COR-L47 (cell line): ENCODE measurements around the gene BRPF3.
"Not testable (repeated sequence)": the region's sequence is repeated elsewhere in the genome, so short reads cannot be mapped to it uniquely, and the experiment has no call there.

Experiments used
- DNase-seq: peaks from one replicate; lab custom pipeline; 2025; lab: John Stamatoyannopoulos, UW

The BRPF3 gene

GRCh38 chr6:36200998-36201596 lies 4.6 kb downstream of the BRPF3 start:
- DNase-seq = no peak

- DNase-seq = no peak
Observed at GRCh38 chr6:36201612-36202011, 5.1 kb downstream of the BRPF3 start.

GRCh38 chr6:36202101-36202500 lies 5.6 kb downstream of the BRPF3 start:
- DNase-seq = no peak

- no peak for DNase-seq
Observed at GRCh38 chr6:36204068-36204753, 7.7 kb downstream of the BRPF3 start.

GRCh38 chr6:36207155-36207554 lies 10.6 kb downstream of the BRPF3 start:
- no peak for DNase-seq

- DNase-seq = no peak
Observed at GRCh38 chr6:36209606-36210005, 13.1 kb downstream of the BRPF3 start.

- no peak for DNase-seq
Observed at GRCh38 chr6:36210182-36210581, 13.6 kb downstream of the BRPF3 start.

- no peak for DNase-seq
Observed at GRCh38 chr6:36210886-36211595, 14.5 kb downstream of the BRPF3 start.

- no peak for DNase-seq
Observed at GRCh38 chr6:36216559-36216958, 20.0 kb downstream of the BRPF3 start.

GRCh38 chr6:36217188-36217587 lies 20.6 kb downstream of the BRPF3 start:
- DNase-seq = no peak

GRCh38 chr6:36217946-36218345 lies 21.4 kb downstream of the BRPF3 start:
- no peak for DNase-seq

GRCh38 chr6:36218516-36218915 lies 22.0 kb downstream of the BRPF3 start:
- DNase-seq = not testable (repeated sequence)

GRCh38 chr6:36219081-36219480 lies 22.5 kb downstream of the BRPF3 start:
- no peak for DNase-seq

- no peak for DNase-seq
Observed at GRCh38 chr6:36220226-36220625, 23.7 kb downstream of the BRPF3 start.

- DNase-seq = no peak
Observed at GRCh38 chr6:36221674-36222073, 25.1 kb downstream of the BRPF3 start.

GRCh38 chr6:36222924-36223323 lies 26.4 kb downstream of the BRPF3 start:
- DNase-seq = no peak

GRCh38 chr6:36223706-36224105 lies 27.2 kb downstream of the BRPF3 start:
- no peak for DNase-seq

GRCh38 chr6:36224918-36225461 lies 28.4 kb downstream of the BRPF3 start:
- DNase-seq = no peak

- DNase-seq = no peak
Observed at GRCh38 chr6:36226438-36227047, 30.0 kb downstream of the BRPF3 start.

- no peak for DNase-seq
Observed at GRCh38 chr6:36227379-36228228, 31.1 kb downstream of the BRPF3 start.

- DNase-seq = no peak
Observed at GRCh38 chr6:36229223-36229622, 32.7 kb downstream of the BRPF3 start.

- no peak for DNase-seq
Observed at GRCh38 chr6:36230371-36230770, 33.8 kb downstream of the BRPF3 start.
